ENCODE data around the gene CEMIP. TPM values are rescaled to one million over a fixed set of nuclear protein-coding genes. Genes with fewer than 3 reads are reported as not detected.

The CEMIP gene
- total and polyA plus RNA-seq, 9 donors, result 0.93 to 3.0 (median 2.3) TPM

DNA sequence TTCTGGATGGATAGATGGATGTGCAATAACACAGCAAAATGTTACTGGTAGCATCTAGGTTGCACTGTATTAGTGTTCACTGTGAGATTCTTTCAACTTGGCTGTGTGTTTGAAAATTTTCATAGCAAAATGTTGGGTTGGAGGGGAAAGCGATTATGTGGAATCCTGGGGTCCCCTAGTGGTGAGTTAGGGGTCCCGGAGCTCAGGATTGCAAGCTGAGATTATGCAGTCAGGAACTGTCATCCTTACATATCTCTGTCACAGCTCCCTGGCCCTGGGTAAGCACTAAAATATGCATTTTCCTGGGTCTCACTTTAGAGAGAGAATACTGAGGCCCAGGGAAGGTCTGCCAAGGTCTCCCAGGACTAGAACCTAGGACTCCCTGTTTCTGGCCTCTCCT, 77.2 kb downstream of the CEMIP start:
- Histone ChIP-seq H3K27ac (ENCODE audit: low read length) (no peak overlapping the region), H3K4me1 (ENCODE audit: control insufficient read depth, insufficient read depth, low read length) (peaks cover 35% of the 10 kb centered on the region), H3K36me3 (ENCODE audit: control insufficient read depth, insufficient read depth, low read length) (no peaks in the 10 kb centered on the region), H3K4me3 (ENCODE audit: low read length) (no peak overlapping the region), H3K27me3 (ENCODE audit: control insufficient read depth, insufficient read depth, low read length) (peaks cover 8% of the 10 kb centered on the region), H3K9me3 (replicated peaks; ENCODE audit: control insufficient read depth, low read depth, low read length) (no peaks in the 10 kb centered on the region)
- WGBS (ENCODE audit: insufficient coverage), result no CpG with 5 or more reads among the region's 2 CpGs
- no peak for DNase-seq

DNA sequence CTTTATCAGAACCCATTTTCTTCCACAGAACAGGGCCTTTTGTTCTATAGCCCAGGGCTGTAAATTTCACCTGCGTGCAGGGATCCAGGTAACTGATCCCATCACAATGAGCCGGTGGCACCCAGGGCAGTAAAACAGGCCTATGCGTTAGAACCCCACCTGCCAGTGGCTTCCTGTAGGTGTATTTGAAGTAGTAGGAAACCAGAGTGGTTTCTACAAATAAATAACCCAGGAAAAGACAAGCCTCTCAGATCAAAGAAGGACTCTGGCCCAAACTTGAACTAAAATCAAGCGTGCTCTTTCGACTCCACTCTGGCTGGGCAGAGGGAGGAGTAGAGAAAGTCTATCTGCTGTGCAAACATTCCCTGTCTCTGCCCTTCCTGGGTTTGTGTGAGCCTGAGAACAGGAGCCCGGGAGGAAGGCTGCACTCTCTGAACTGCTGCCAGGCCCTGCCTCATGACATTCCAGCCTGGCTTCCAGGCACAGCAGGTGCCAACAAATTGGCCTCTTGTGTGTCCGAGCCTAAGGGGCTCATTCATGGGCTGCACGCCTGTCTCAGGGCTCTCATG, 77.7 kb downstream of the CEMIP start:
- WGBS (ENCODE audit: insufficient coverage), result 30% methylated on average over 3 of the region's 8 CpGs
- H3K36me3 ChIP-seq (ENCODE audit: control insufficient read depth, insufficient read depth, low read length), result no peaks in the 10 kb centered on the region
- peaks cover 3% of the 10 kb centered on the region for H3K27me3 ChIP-seq (ENCODE audit: control insufficient read depth, insufficient read depth, low read length)
- H3K4me3 ChIP-seq (ENCODE audit: low read length), result no peak overlapping the region
- DNase-seq, result peak; percentile 83
- peaks cover 40% of the 10 kb centered on the region for H3K4me1 ChIP-seq (ENCODE audit: control insufficient read depth, insufficient read depth, low read length)
- H3K27ac ChIP-seq (ENCODE audit: low read length), result no peak overlapping the region
- no peaks in the 10 kb centered on the region for H3K9me3 ChIP-seq (replicated peaks; ENCODE audit: control insufficient read depth, low read depth, low read length)

DNA sequence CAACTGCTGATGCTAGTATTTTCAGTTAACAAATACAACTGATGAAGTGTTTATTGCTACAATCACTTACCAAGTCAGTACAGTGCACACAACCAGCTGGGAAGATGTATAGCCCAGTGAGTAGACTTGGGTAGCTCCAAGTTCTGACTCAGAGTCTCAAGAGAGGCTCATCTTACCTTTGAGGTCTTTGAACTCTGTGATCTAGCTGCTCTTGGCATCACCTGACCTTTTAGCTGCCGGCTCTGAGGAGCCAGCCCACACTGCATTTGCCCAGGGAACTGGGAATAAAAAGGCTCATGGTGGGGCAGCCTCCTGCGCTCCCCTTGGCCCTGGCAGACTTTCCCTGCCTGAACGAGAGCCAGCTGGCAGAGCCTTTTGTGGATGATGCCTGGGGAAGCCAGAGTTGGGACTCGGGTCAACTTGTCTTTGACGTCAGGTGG, 82.6 kb downstream of the CEMIP start:
- WGBS (ENCODE audit: insufficient coverage), result 56% methylated on average over 3 of the region's 5 CpGs

DNA sequence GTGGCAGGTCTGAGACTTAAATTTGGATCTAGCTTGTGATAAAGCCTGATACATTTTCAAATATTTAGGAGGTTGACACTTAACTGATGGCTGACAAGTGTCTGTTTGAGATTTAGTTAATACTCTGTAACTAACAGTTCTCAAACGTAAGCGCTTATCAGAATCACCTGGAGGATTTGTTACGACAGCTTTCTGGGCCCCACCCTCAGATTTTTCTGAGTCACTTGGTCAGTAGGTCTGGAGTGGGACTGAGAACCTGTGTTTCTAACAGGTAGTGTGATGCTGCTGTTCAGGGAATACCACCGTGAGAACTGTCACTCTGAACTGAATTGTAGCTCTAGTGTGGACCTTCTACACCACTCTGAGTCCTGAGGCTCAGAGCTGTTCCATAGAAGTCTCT, 85.5 kb downstream of the CEMIP start:
- DNase-seq, result no peak
- Histone ChIP-seq H3K9me3 (replicated peaks; ENCODE audit: control insufficient read depth, low read depth, low read length) (no peaks in the 10 kb centered on the region), H3K4me1 (ENCODE audit: control insufficient read depth, insufficient read depth, low read length) (peaks cover 38% of the 10 kb centered on the region), H3K4me3 (ENCODE audit: low read length) (no peak overlapping the region), H3K36me3 (ENCODE audit: control insufficient read depth, insufficient read depth, low read length) (no peaks in the 10 kb centered on the region), H3K27ac (ENCODE audit: low read length) (no peak overlapping the region), H3K27me3 (ENCODE audit: control insufficient read depth, insufficient read depth, low read length) (no peaks in the 10 kb centered on the region)
- WGBS (ENCODE audit: insufficient coverage), result 100% methylated on average over 1 of the region's 4 CpGs

More for the DNA sequence above, 82.6 kb downstream of the CEMIP start:
- Histone ChIP-seq H3K9me3 (replicated peaks; ENCODE audit: control insufficient read depth, low read depth, low read length) (no peaks in the 10 kb centered on the region), H3K36me3 (ENCODE audit: control insufficient read depth, insufficient read depth, low read length) (no peaks in the 10 kb centered on the region), H3K4me3 (ENCODE audit: low read length) (no peak overlapping the region), H3K4me1 (ENCODE audit: control insufficient read depth, insufficient read depth, low read length) (peaks cover 40% of the 10 kb centered on the region), H3K27ac (ENCODE audit: low read length) (no peak overlapping the region), H3K27me3 (ENCODE audit: control insufficient read depth, insufficient read depth, low read length) (no peaks in the 10 kb centered on the region)
- peak; percentile 93 for DNase-seq

DNA sequence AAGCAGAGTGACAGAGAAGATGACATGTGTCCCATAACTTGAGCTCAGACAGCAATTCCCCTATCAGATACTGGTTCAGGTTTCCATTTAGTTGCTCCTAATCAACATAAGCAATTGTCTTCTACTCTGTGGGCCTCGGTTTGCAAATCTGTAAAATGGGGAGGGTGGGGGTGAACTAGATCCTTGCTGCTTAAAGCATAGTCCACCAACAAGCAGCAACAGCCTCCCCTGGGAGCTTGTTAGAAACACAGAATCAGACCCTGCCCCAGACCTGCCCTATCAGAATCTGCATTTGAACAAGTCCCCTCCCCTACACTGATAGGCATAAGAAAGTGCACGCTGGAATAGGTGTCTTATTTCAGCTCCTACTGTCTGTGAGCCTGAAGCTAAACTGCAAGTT, 87.8 kb downstream of the CEMIP start:
- H3K36me3 ChIP-seq (ENCODE audit: control insufficient read depth, insufficient read depth, low read length), result no peaks in the 10 kb centered on the region
- H3K27ac ChIP-seq (ENCODE audit: low read length), result no peak overlapping the region
- H3K27me3 ChIP-seq (ENCODE audit: control insufficient read depth, insufficient read depth, low read length), result no peaks in the 10 kb centered on the region
- no peak overlapping the region for H3K4me3 ChIP-seq (ENCODE audit: low read length)
- H3K4me1 ChIP-seq (ENCODE audit: control insufficient read depth, insufficient read depth, low read length), result peaks cover 50% of the 10 kb centered on the region
- no peak for DNase-seq
- H3K9me3 ChIP-seq (replicated peaks; ENCODE audit: control insufficient read depth, low read depth, low read length), result no peaks in the 10 kb centered on the region
- WGBS (ENCODE audit: insufficient coverage), result 67% methylated on average over 1 of the region's 2 CpGs

DNA sequence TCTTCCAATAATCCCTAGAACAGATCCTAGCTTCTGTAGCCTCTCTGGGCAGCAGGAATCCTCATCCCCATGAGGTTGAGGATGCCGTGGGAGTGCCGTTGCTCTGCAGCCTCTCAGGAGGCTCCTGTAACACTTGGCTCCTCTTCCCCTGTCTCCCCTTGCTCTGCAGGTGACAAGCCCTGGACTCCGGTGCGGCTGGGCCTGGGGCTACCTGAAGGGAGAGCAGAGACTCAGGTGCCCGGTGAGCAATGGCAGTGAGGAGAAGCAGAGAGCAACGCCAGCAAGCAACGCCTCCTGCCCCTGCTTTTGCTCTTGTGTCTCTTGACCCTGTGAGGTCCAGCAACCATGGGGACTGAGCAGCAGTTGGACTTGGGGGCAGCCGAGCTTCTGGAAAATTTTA, 91.2 kb downstream of the CEMIP start:
- 70% methylated on average over 8 of the region's 8 CpGs for WGBS (ENCODE audit: insufficient coverage)

DNA sequence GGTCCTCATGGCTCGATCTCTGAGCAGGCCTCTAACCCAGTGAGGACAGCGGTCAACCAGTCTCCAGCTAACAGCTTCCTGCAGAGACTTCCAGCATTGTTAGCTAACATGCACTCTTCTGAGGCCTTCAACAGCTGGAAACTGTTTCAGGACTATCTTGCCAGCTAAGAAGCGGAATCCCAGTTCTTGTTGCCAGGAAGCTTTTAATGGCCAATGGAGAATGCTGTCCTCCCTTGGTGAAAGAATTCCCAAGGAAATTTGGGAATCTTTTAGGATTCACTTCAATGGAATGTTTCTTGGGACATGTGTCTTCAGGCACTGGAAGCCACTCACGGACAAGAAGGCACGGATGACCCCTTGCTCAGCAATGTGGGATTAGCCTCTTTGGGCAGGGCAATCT, 91.7 kb downstream of the CEMIP start:
- Histone ChIP-seq H3K9me3 (replicated peaks; ENCODE audit: control insufficient read depth, low read depth, low read length) (no peaks in the 10 kb centered on the region), H3K27me3 (ENCODE audit: control insufficient read depth, insufficient read depth, low read length) (no peaks in the 10 kb centered on the region), H3K27ac (ENCODE audit: low read length) (peak overlapping the region; percentile 72), H3K36me3 (ENCODE audit: control insufficient read depth, insufficient read depth, low read length) (no peaks in the 10 kb centered on the region), H3K4me3 (ENCODE audit: low read length) (no peak overlapping the region), H3K4me1 (ENCODE audit: control insufficient read depth, insufficient read depth, low read length) (peaks cover 59% of the 10 kb centered on the region)
- 16% methylated on average over 5 of the region's 5 CpGs for WGBS (ENCODE audit: insufficient coverage)
- peak; percentile 93 for DNase-seq

More for the DNA sequence above, 91.2 kb downstream of the CEMIP start:
- H3K4me3 ChIP-seq (ENCODE audit: low read length), result no peak overlapping the region
- H3K36me3 ChIP-seq (ENCODE audit: control insufficient read depth, insufficient read depth, low read length), result no peaks in the 10 kb centered on the region
- H3K4me1 ChIP-seq (ENCODE audit: control insufficient read depth, insufficient read depth, low read length), result peaks cover 54% of the 10 kb centered on the region
- no peaks in the 10 kb centered on the region for H3K27me3 ChIP-seq (ENCODE audit: control insufficient read depth, insufficient read depth, low read length)
- H3K27ac ChIP-seq (ENCODE audit: low read length), result peak overlapping the region; percentile 72
- DNase-seq, result no peak
- no peaks in the 10 kb centered on the region for H3K9me3 ChIP-seq (replicated peaks; ENCODE audit: control insufficient read depth, low read depth, low read length)

DNA sequence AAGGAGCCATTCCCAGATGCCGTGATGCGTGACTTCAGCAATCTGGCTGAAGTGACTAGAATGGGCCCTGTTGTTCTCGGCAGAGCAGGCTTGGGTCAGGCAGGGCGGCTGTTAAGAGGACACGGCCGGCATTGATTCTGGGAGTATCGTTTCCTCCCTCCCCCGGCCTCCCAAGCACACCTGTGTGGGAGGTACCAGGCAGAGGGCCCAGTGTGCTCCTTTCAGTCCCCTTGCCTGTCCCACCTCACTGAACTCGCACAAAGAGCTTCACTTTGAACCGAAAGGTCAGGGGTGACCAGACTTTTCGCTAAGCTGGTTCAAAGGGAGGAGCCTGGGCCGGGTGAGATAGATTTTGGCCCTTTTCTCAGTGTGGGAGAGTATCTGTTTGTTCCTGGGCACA, 92.7 kb downstream of the CEMIP start:
- peaks cover 67% of the 10 kb centered on the region for H3K4me1 ChIP-seq (ENCODE audit: control insufficient read depth, insufficient read depth, low read length)
- WGBS (ENCODE audit: insufficient coverage), result 82% methylated on average over 4 of the region's 12 CpGs

DNA sequence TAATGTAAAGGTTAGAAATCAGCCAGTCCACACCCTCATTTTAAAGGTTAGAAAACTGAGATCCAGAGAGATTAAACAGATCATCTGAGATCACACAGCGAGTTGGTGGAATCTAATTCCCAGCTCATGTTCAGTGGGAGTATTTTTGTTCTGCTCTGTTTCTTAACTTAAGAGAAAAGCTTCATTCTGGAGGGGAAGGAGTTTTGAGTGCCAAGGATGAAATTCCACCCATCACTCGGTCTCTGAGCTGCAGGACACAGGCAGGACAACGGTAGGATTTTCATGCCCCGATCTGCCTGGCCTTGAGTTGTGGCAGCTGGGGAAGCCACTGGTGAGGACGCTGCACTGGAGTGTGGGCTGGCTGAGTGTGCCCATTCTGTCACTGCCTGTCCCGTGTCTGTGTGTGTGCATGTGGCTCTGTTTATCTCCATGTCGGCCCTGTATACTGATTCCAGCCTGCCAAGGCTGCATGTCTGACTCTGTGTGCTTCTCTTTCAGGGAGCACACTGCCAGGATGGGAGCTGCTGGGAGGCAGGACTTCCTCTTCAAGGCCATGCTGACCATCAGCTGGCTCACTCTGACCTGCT, 94.3 kb downstream of the CEMIP start:
- H3K27ac ChIP-seq (ENCODE audit: low read length), result no peak overlapping the region
- H3K36me3 ChIP-seq (ENCODE audit: control insufficient read depth, insufficient read depth, low read length), result no peaks in the 10 kb centered on the region
- WGBS (ENCODE audit: insufficient coverage), result 26% methylated on average over 7 of the region's 7 CpGs
- no peaks in the 10 kb centered on the region for H3K9me3 ChIP-seq (replicated peaks; ENCODE audit: control insufficient read depth, low read depth, low read length)
- H3K4me1 ChIP-seq (ENCODE audit: control insufficient read depth, insufficient read depth, low read length), result peaks cover 54% of the 10 kb centered on the region
- H3K4me3 ChIP-seq (ENCODE audit: low read length), result no peak overlapping the region
- DNase-seq, result peak; percentile 72
- H3K27me3 ChIP-seq (ENCODE audit: control insufficient read depth, insufficient read depth, low read length), result peaks cover 3% of the 10 kb centered on the region

More for the DNA sequence above, 92.7 kb downstream of the CEMIP start:
- no peak overlapping the region for H3K4me3 ChIP-seq (ENCODE audit: low read length)
- no peak overlapping the region for H3K27ac ChIP-seq (ENCODE audit: low read length)
- H3K36me3 ChIP-seq (ENCODE audit: control insufficient read depth, insufficient read depth, low read length), result no peaks in the 10 kb centered on the region
- no peaks in the 10 kb centered on the region for H3K27me3 ChIP-seq (ENCODE audit: control insufficient read depth, insufficient read depth, low read length)
- H3K9me3 ChIP-seq (replicated peaks; ENCODE audit: control insufficient read depth, low read depth, low read length), result no peaks in the 10 kb centered on the region
- no peak for DNase-seq

DNA sequence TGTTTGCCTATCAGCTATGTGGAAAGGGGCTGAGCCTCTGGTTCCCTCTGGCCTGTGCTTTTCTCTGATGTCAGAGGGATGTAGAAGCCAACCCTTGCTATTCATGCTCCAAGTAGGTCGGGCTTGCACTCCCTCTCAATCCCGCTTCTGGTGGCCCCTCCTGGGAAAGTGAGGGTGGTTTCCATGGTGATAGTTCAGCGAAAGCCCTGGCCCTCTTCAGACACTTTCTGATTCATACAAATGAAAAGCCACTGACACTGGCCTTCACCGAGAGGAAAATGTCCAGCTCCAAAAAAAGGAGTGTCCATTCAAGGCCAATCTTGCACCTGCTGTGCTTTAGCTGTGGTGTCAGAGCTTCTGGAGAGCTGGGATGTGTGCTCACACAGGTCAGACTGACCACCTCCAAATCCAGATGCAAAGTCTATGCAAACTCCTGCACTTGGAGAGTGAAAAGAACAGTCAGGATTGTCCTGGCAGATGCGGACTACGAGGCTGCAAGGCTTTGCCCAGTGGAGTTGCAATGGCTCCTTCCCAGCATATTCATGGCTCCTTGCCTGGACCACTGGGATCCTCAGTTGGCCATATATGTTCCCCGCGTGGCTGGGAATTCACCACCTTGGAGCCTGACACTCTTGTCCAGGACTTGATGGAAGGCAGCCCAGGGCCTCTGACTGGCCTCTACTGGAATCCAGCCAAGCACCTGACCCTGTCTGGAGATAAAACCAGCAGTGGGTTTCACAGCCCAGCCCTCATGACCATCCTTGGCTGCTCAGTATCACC, 96.6 kb downstream of the CEMIP start:
- Histone ChIP-seq H3K36me3 (ENCODE audit: control insufficient read depth, insufficient read depth, low read length) (no peaks in the 10 kb centered on the region), H3K4me3 (ENCODE audit: low read length) (no peak overlapping the region), H3K9me3 (replicated peaks; ENCODE audit: control insufficient read depth, low read depth, low read length) (no peaks in the 10 kb centered on the region), H3K27me3 (ENCODE audit: control insufficient read depth, insufficient read depth, low read length) (peaks cover 3% of the 10 kb centered on the region), H3K4me1 (ENCODE audit: control insufficient read depth, insufficient read depth, low read length) (peaks cover 43% of the 10 kb centered on the region), H3K27ac (ENCODE audit: low read length) (peak overlapping the region; percentile 85)
- peak; percentile 97 for DNase-seq
- 15% methylated on average over 5 of the region's 8 CpGs for WGBS (ENCODE audit: insufficient coverage)
